ENCODE data around the gene ADGRB3.

DNA sequence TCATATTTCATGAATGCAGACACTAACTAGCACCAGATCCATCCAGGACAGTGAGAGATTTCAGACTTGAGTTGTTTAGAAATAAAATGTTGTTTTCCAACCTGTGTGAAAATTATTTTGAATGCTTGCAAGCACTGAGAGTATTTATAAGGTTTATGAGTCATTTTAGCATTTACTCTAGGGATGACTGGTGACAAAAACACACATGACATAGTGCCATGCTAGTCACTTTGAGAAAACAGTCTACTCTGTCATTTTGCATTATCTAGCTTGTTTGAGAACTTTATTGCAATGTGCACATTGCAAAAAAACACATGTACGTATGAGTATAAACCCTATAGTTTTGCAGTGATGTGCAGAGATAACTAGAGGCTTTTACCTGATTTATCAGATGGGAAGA is 705.1 kb downstream of the ADGRB3 start:
- TF ChIP-seq, protein P1, sequence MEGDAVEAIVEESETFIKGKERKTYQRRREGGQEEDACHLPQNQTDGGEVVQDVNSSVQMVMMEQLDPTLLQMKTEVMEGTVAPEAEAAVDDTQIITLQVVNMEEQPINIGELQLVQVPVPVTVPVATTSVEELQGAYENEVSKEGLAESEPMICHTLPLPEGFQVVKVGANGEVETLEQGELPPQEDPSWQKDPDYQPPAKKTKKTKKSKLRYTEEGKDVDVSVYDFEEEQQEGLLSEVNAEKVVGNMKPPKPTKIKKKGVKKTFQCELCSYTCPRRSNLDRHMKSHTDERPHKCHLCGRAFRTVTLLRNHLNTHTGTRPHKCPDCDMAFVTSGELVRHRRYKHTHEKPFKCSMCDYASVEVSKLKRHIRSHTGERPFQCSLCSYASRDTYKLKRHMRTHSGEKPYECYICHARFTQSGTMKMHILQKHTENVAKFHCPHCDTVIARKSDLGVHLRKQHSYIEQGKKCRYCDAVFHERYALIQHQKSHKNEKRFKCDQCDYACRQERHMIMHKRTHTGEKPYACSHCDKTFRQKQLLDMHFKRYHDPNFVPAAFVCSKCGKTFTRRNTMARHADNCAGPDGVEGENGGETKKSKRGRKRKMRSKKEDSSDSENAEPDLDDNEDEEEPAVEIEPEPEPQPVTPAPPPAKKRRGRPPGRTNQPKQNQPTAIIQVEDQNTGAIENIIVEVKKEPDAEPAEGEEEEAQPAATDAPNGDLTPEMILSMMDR (IDR thresholded peaks at IDR 0.05; ENCODE audit: extremely low read depth in 1 of 2, insufficient read depth in 1 of 2, low read depth in 1 of 2, low read length in 2 of 2), result no peak
- TF ChIP-seq POLR2AphosphoS5 (IDR thresholded peaks at IDR 0.05; ENCODE audit: insufficient read depth, low read depth, low read length) (no peak), POLR2A (IDR thresholded peaks at IDR 0.05; ENCODE audit: low read depth, low read length) (no peak), EZH2 (IDR thresholded peaks at IDR 0.05; ENCODE audit: borderline replicate concordance, low read depth, low read length, severe bottlenecking) (no peak)
- TF ChIP-seq, protein P2, sequence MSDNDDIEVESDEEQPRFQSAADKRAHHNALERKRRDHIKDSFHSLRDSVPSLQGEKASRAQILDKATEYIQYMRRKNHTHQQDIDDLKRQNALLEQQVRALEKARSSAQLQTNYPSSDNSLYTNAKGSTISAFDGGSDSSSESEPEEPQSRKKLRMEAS (IDR thresholded peaks at IDR 0.05; ENCODE audit: insufficient read depth, insufficient read length), result no peak
